MM.1S (cell line): ENCODE results near the gene NEGR1.
A peak's percentile ranks its signal among the peaks of the same experiment; 100 is the strongest.

Source experiments
- DNase-seq: peaks from one replicate; pipeline ENCODE4 v3.0.0-alpha.2; 2015
- H2AFZ ChIP-seq: fragments of 300-600 bp; sonication (generic); 2 replicates; pipeline ENCODE4 v1.6.0; 2016; ENCODE audit warnings: antibody characterized with exemption, low read length
- H3F3A ChIP-seq: fragments of 300-600 bp; sonication (generic); 2 replicates; pipeline ENCODE4 v1.6.1; 2016; ENCODE audit warnings: mild to moderate bottlenecking, antibody characterized with exemption, low read length, moderate library complexity, mixed read lengths; ENCODE audit not compliant: insufficient read depth
- H3K27ac ChIP-seq: fragments of 300-600 bp; sonication (generic); 2 replicates; pipeline ENCODE4 v1.5.1; 2016; ENCODE audit warnings: mild to moderate bottlenecking, low read length
- H3K27me3 ChIP-seq: fragments of 300-600 bp; sonication (generic); replicated peaks from 2 replicates; pipeline ENCODE4 v1.6.0; 2016; ENCODE audit warnings: low read length; ENCODE audit not compliant: insufficient read depth
- H3K36me3 ChIP-seq: fragments of 300-600 bp; sonication (generic); replicated peaks from 2 replicates; pipeline ENCODE4 v1.6.1; 2016; ENCODE audit warnings: mild to moderate bottlenecking, low read length, mixed read lengths; ENCODE audit not compliant: insufficient read depth
- H3K4me1 ChIP-seq: fragments of 300-600 bp; sonication (generic); 2 replicates; pipeline ENCODE4 v1.6.1; 2016; ENCODE audit warnings: low read length, mixed read lengths
- H3K4me2 ChIP-seq: fragments of 300-600 bp; sonication (generic); 2 replicates; pipeline ENCODE4 v1.6.0; 2016; ENCODE audit warnings: low read depth, low read length
- H3K4me3 ChIP-seq: fragments of 300-600 bp; sonication (generic); 2 replicates; pipeline ENCODE4 v1.5.1; 2016; ENCODE audit warnings: low read length, mixed read lengths
- H3K79me2 ChIP-seq: fragments of 300-600 bp; sonication (generic); 2 replicates; pipeline ENCODE4 v1.6.1; 2016; ENCODE audit warnings: mixed run types, low read length, mixed read lengths
- H3K9ac ChIP-seq: fragments of 300-600 bp; sonication (generic); 2 replicates; pipeline ENCODE4 v1.6.1; 2016; ENCODE audit warnings: low read length, mixed read lengths
- H3K9me2 ChIP-seq: fragments of 300-600 bp; sonication (generic); replicated peaks from 2 replicates; pipeline ENCODE4 v1.6.1; 2016; ENCODE audit warnings: mild to moderate bottlenecking, low read length, mixed read lengths; ENCODE audit not compliant: insufficient read depth
- H3K9me3 ChIP-seq: fragments of 300-600 bp; sonication (generic); replicated peaks from 2 replicates; pipeline ENCODE4 v1.6.1; 2016; ENCODE audit warnings: mild to moderate bottlenecking, low read length, mixed read lengths; ENCODE audit not compliant: insufficient read depth
- H4K20me1 ChIP-seq: fragments of 300-600 bp; sonication (generic); 2 replicates; pipeline ENCODE4 v1.6.1; 2016; ENCODE audit warnings: mild to moderate bottlenecking, low read length, moderate library complexity, mixed read lengths; ENCODE audit not compliant: insufficient read depth
- CTCF ChIP-seq: fragments of 300-600 bp; sonication (generic); IDR thresholded peaks from 2 replicates; pipeline ENCODE4 v1.5.1; 2016; ENCODE audit warnings: antibody characterized with exemption, low read length, mixed read lengths
- EZH2 ChIP-seq: fragments of 300-600 bp; sonication (generic); optimal IDR thresholded peaks from 2 replicates; pipeline ENCODE3; 2017; ENCODE audit warnings: low read depth, mild to moderate bottlenecking, antibody characterized with exemption, low read length, mixed read lengths
- EZH2phosphoT487 ChIP-seq: fragments of 300-600 bp; sonication (generic); IDR thresholded peaks from 2 replicates; pipeline ENCODE4 v1.6.1; 2018; ENCODE audit warnings: antibody characterized with exemption, low read length

Gene NEGR1

GRCh38 chr1:72281637-72282270 is 585 bp downstream of the NEGR1 start:
- H4K20me1 ChIP-seq: peaks cover 3% of the 10 kb centered on the region; the same call in 1 of the 2 replicates
- H3K9me3 ChIP-seq: no peaks in the 10 kb centered on the region
- H2AFZ ChIP-seq: peak overlapping the region; percentile 50
- no peak for TF ChIP-seq EZH2
- no peak for TF ChIP-seq EZH2phosphoT487
- no peak for TF ChIP-seq CTCF
- peak overlapping the region; percentile 53; the same call in 1 of the 2 replicates for H3K4me3 ChIP-seq
- DNase-seq: no peak
- no peak overlapping the region for H3K27ac ChIP-seq
- H3K27me3 ChIP-seq: peaks cover 37% of the 10 kb centered on the region
- H3K79me2 ChIP-seq: no peaks in the 10 kb centered on the region
- H3K4me2 ChIP-seq: peak overlapping the region; percentile 98
- peaks cover 8% of the 10 kb centered on the region for H3K4me1 ChIP-seq
- peaks cover 19% of the 10 kb centered on the region for H3F3A ChIP-seq
- H3K36me3 ChIP-seq: no peaks in the 10 kb centered on the region
- H3K9ac ChIP-seq: no peak overlapping the region
- no peaks in the 10 kb centered on the region for H3K9me2 ChIP-seq

DNA sequence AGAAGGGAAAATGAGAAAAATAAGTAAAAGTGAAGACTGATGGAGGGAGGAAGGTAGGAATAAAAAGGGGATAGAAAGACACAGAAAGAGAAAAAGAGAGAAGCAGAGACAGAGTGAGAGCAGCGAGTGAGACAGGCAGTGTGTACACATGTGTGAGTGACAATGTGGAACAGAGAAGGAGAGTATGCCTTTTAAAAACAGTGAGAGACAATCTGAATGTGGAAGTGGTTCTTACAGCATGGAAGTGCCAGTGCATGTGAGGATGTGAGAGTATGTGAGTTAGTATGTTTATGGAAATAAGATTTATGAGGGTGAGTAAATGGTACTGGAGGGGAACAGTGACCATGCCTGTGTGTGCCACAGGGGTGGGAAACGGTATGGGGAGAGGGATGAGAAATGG is 1.2 kb downstream of the NEGR1 start:
- Histone ChIP-seq H3K4me2 (no peak overlapping the region), H3K9me2 (no peaks in the 10 kb centered on the region), H3K9me3 (no peaks in the 10 kb centered on the region), H4K20me1 (peaks cover 3% of the 10 kb centered on the region; the same call in 1 of the 2 replicates), H3K9ac (no peak overlapping the region), H3F3A (peaks cover 19% of the 10 kb centered on the region), H3K79me2 (no peaks in the 10 kb centered on the region), H2AFZ (no peak overlapping the region), H3K4me1 (peaks cover 8% of the 10 kb centered on the region), H3K36me3 (no peaks in the 10 kb centered on the region), H3K27me3 (peaks cover 33% of the 10 kb centered on the region), H3K4me3 (no peak overlapping the region), H3K27ac (no peak overlapping the region)
- TF ChIP-seq EZH2 (no peak), EZH2phosphoT487 (no peak), CTCF (no peak)
- DNase-seq: no peak

DNA sequence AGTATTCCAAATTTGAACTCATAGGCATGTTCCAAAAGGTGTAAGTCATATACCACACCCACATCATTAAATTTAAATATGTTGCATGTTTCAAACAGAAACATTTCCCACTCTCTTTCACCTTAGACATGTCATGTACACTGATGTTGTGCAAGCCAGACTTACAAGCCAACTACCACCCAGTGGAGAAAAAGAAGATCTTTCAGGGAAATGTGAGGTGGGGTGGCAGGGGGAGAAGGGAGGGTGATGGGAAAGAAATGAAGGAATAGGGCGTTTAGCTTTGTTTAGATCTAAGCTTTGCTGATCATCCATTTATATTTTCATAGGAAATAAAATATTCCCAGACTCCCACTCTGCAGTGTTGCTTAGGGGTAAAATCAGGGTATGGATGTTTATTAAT is 1.6 kb downstream of the NEGR1 start:
- no peak for DNase-seq
- H3K27me3 ChIP-seq: peaks cover 29% of the 10 kb centered on the region
- H3K4me3 ChIP-seq: no peak overlapping the region
- peaks cover 3% of the 10 kb centered on the region; the same call in 1 of the 2 replicates for H4K20me1 ChIP-seq
- H3F3A ChIP-seq: peaks cover 19% of the 10 kb centered on the region
- H3K27ac ChIP-seq: no peak overlapping the region
- no peaks in the 10 kb centered on the region for H3K9me3 ChIP-seq
- H3K36me3 ChIP-seq: no peaks in the 10 kb centered on the region
- no peaks in the 10 kb centered on the region for H3K9me2 ChIP-seq
- no peak overlapping the region for H3K9ac ChIP-seq
- H2AFZ ChIP-seq: no peak overlapping the region
- TF ChIP-seq EZH2 (no peak), CTCF (no peak), EZH2phosphoT487 (no peak)
- H3K4me1 ChIP-seq: peaks cover 8% of the 10 kb centered on the region
- no peak overlapping the region for H3K4me2 ChIP-seq
- H3K79me2 ChIP-seq: no peaks in the 10 kb centered on the region
